ENCODE results near the gene TENM3.

Gene TENM3

GRCh38 chr4:182318256-182318655, 75.1 kb downstream of the TENM3 start:
- Histone ChIP-seq H3K27ac (ENCODE audit: poor library complexity, severe bottlenecking) (no peak overlapping the region), H3K36me3 (ENCODE audit: low read depth) (peaks cover 5% of the 10 kb centered on the region; the same call in 1 of the 2 replicates), H3K4me3 (ENCODE audit: severe bottlenecking) (no peak overlapping the region), H3K9me3 (ENCODE audit: severe bottlenecking) (peaks cover 7% of the 10 kb centered on the region), H3K4me1 (ENCODE audit: insufficient read depth, poor library complexity, severe bottlenecking) (peaks cover 4% of the 10 kb centered on the region), H3K27me3 (ENCODE audit: insufficient read depth, poor library complexity, severe bottlenecking) (no peaks in the 10 kb centered on the region)
- DNase-seq (ENCODE audit: low spot score) (no peak), ATAC-seq (ENCODE audit: low read depth) (no peak)
- no peak for TF ChIP-seq CTCF (IDR thresholded peaks at IDR 0.05; ENCODE audit: poor library complexity, severe bottlenecking)

- Histone ChIP-seq H3K4me1 (ENCODE audit: insufficient read depth, poor library complexity, severe bottlenecking) (peaks cover 4% of the 10 kb centered on the region), H3K27ac (ENCODE audit: poor library complexity, severe bottlenecking) (no peak overlapping the region), H3K9me3 (ENCODE audit: severe bottlenecking) (no peaks in the 10 kb centered on the region), H3K36me3 (ENCODE audit: low read depth) (peaks cover under 1% of the 10 kb centered on the region; the same call in 1 of the 2 replicates), H3K27me3 (ENCODE audit: insufficient read depth, poor library complexity, severe bottlenecking) (no peaks in the 10 kb centered on the region), H3K4me3 (ENCODE audit: severe bottlenecking) (no peak overlapping the region)
- no peak for ATAC-seq (ENCODE audit: low read depth)
- DNase-seq (ENCODE audit: low spot score): no peak
- TF ChIP-seq CTCF (IDR thresholded peaks at IDR 0.05; ENCODE audit: poor library complexity, severe bottlenecking): no peak
Measured at GRCh38 chr4:182320092-182320491, 76.9 kb downstream of the TENM3 start.

- no peaks in the 10 kb centered on the region for H3K27me3 ChIP-seq (ENCODE audit: insufficient read depth, poor library complexity, severe bottlenecking)
- H3K4me3 ChIP-seq (ENCODE audit: severe bottlenecking): no peak overlapping the region
- H3K36me3 ChIP-seq (ENCODE audit: low read depth): no peaks in the 10 kb centered on the region
- H3K27ac ChIP-seq (ENCODE audit: poor library complexity, severe bottlenecking): no peak overlapping the region
- peaks cover 4% of the 10 kb centered on the region for H3K4me1 ChIP-seq (ENCODE audit: insufficient read depth, poor library complexity, severe bottlenecking)
- TF ChIP-seq CTCF (IDR thresholded peaks at IDR 0.05; ENCODE audit: poor library complexity, severe bottlenecking): no peak
- no peaks in the 10 kb centered on the region for H3K9me3 ChIP-seq (ENCODE audit: severe bottlenecking)
- ATAC-seq (ENCODE audit: low read depth): no peak
- DNase-seq (ENCODE audit: low spot score): no peak
Measured at GRCh38 chr4:182320580-182320979, 77.4 kb downstream of the TENM3 start.

- Histone ChIP-seq H3K36me3 (ENCODE audit: low read depth) (no peaks in the 10 kb centered on the region), H3K4me3 (ENCODE audit: severe bottlenecking) (no peak overlapping the region), H3K27ac (ENCODE audit: poor library complexity, severe bottlenecking) (no peak overlapping the region), H3K27me3 (ENCODE audit: insufficient read depth, poor library complexity, severe bottlenecking) (no peaks in the 10 kb centered on the region), H3K9me3 (ENCODE audit: severe bottlenecking) (no peaks in the 10 kb centered on the region), H3K4me1 (ENCODE audit: insufficient read depth, poor library complexity, severe bottlenecking) (no peaks in the 10 kb centered on the region)
- no peak for TF ChIP-seq CTCF (IDR thresholded peaks at IDR 0.05; ENCODE audit: poor library complexity, severe bottlenecking)
- ATAC-seq (ENCODE audit: low read depth) (no peak), DNase-seq (ENCODE audit: low spot score) (no peak)
Measured at GRCh38 chr4:182324282-182324681, 81.1 kb downstream of the TENM3 start.

- Histone ChIP-seq H3K27me3 (ENCODE audit: insufficient read depth, poor library complexity, severe bottlenecking) (no peaks in the 10 kb centered on the region), H3K4me1 (ENCODE audit: insufficient read depth, poor library complexity, severe bottlenecking) (no peaks in the 10 kb centered on the region), H3K4me3 (ENCODE audit: severe bottlenecking) (no peak overlapping the region), H3K36me3 (ENCODE audit: low read depth) (no peaks in the 10 kb centered on the region), H3K9me3 (ENCODE audit: severe bottlenecking) (no peaks in the 10 kb centered on the region), H3K27ac (ENCODE audit: poor library complexity, severe bottlenecking) (no peak overlapping the region)
- no peak for TF ChIP-seq CTCF (IDR thresholded peaks at IDR 0.05; ENCODE audit: poor library complexity, severe bottlenecking)
- DNase-seq (ENCODE audit: low spot score) (no peak), ATAC-seq (ENCODE audit: low read depth) (no peak)
Measured at GRCh38 chr4:182325397-182325796, 82.2 kb downstream of the TENM3 start.

All from RWPE2 (cell line).